Transverse colon (tissue), 4 donors: ENCODE data around the gene LNX2. TPM values are rescaled to one million over a fixed set of nuclear protein-coding genes. Genes with fewer than 3 reads are reported as not detected.
A peak's percentile ranks its signal among the peaks of the same experiment; 100 is the strongest.

Experiments
- DNase-seq: peaks from one replicate; pipeline ENCODE4 v3.0.0-alpha.2; 2019
- H3K27ac ChIP-seq, 4 donors: fragments of 200-600 bp; sonication (generic); 2 replicates each; pipeline ENCODE4 v1.5.1; 2016 to 2018; ENCODE audit warnings: inconsistent platforms in 4 of 4
- H3K27me3 ChIP-seq: fragments of 200-600 bp; sonication (generic); 2 replicates; pipeline ENCODE4 v1.5.1; 2017; ENCODE audit warnings: inconsistent platforms
- H3K36me3 ChIP-seq, 4 donors: fragments of 200-600 bp; sonication (generic); 2 replicates each; pipeline ENCODE4 v1.5.1; 2017 to 2019; ENCODE audit warnings: inconsistent platforms in 4 of 4
- H3K4me1 ChIP-seq, 4 donors: fragments of 200-600 bp; sonication (generic); 2 replicates each; pipeline ENCODE4 v1.5.1; 2017 to 2020; ENCODE audit warnings: inconsistent platforms in 4 of 4
- H3K4me3 ChIP-seq, 4 donors: fragments of 200-600 bp; sonication (generic); 1 replicate in 1 of 4; 2 replicates in 3 of 4; pipeline versions ENCODE4 v1.5.1 to v1.6.1; 2017 to 2019; ENCODE audit warnings: inconsistent platforms in 4 of 4
- H3K9me3 ChIP-seq, 2 donors: fragments of 200-600 bp; sonication (generic); 2 replicates each; pipeline ENCODE4 v1.5.1; 2017 to 2019; ENCODE audit warnings: inconsistent platforms in 2 of 2
- CTCF ChIP-seq, 5 experiments: fragments of 200-600 bp in 3 of 5; fragments of 450-650 bp in 2 of 5; sonication (generic) in 3 of 5; IDR thresholded peaks; 1 replicate in 2 of 5; 2 replicates in 3 of 5; pipeline ENCODE4 v1.5.1; 2016 to 2017; ENCODE audit warnings: antibody characterized with exemption in 5 of 5, inconsistent platforms in 3 of 5, mild to moderate bottlenecking in 2 of 5, moderate library complexity in 1 of 5
- EP300 ChIP-seq: sonication (generic); formaldehyde crosslinking; IDR thresholded peaks from one replicate; pipeline ENCODE4 v1.6.1; 2017; ENCODE audit warnings: antibody characterized with exemption, low read depth
- POLR2A ChIP-seq: fragments of 450-650 bp; IDR thresholded peaks from one replicate; pipeline ENCODE4 v1.6.1; 2016; ENCODE audit warnings: antibody characterized with exemption, mild to moderate bottlenecking, moderate library complexity
- POLR2AphosphoS5 ChIP-seq, 3 donors: sonication (generic); formaldehyde crosslinking; IDR thresholded peaks; one replicate each; pipeline ENCODE4 v1.6.1; 2016; ENCODE audit warnings: antibody characterized with exemption in 3 of 3
- WGBS, 2 donors: methylation state at CpG; one replicate each; pipeline ENCODE4 v1.1.5; 2018; ENCODE audit warnings: low coverage in 1 of 2; 5-methylcytosine and 5-hydroxymethylcytosine counted together
- in situ Hi-C, 4 donors: fragments of 200-750 bp; cut with MboI; loops; one replicate each; pipeline versions ENCODE4 v1.15.0 to v1.15.1; 2017; ENCODE audit warnings: low sequenced_read_pairs in 3 of 4, low pct_ligation_motif_present in 1 of 4, low pct_unique_long_range_greater_than_20kb in 1 of 4
- intact Hi-C: fragments of 100-400 bp; cut with DNase I; formaldehyde crosslinking; loops from one replicate; pipeline ENCODE4 v1.15.1; 2023; ENCODE audit warnings: low total_unique reads
- total RNA-seq, 4 donors: library from RNA; depleted of rRNA; stranded (reverse); fragments of >200 nt; gene quantifications; one replicate each; pipeline ENCODE4 v1.1.0, GENCODE V29; 2016

The LNX2 gene
- total RNA-seq, 4 donors from 2014 or later = 1.8 to 29.6 (median 18.9) TPM

GRCh38 chr13:27624071-27624470 lies 3.7 kb upstream of the LNX2 start:
- Histone ChIP-seq H3K9me3 (no peaks in the 10 kb centered on the region), H3K4me1 (peaks cover 8 to 46% (median 22%) of the 10 kb centered on the region in 4 donors), H3K27me3 (no peaks in the 10 kb centered on the region), H3K4me3 (no peak overlapping the region), H3K27ac (no peak overlapping the region), H3K36me3 (no peaks in the 10 kb centered on the region)
- TF ChIP-seq POLR2AphosphoS5 (IDR thresholded peaks at IDR 0.05) (no peak), CTCF (IDR thresholded peaks at IDR 0.05) (no peak), POLR2A (no peak), EP300 (no peak)
- 95 to 97% methylated on average over 3 of the region's 3 CpGs for WGBS, 2 donors
- DNase-seq = no peak
- intact Hi-C loops (no loop called here), in situ Hi-C loops (no loop called here)

GRCh38 chr13:27622881-27623280 lies 2.6 kb upstream of the LNX2 start:
- TF ChIP-seq POLR2AphosphoS5 (IDR thresholded peaks at IDR 0.05) = no peak
- no peak for TF ChIP-seq POLR2A
- no peak for TF ChIP-seq EP300
- no peak for TF ChIP-seq CTCF (IDR thresholded peaks at IDR 0.05)
- in situ Hi-C loops = no loop called here
- intact Hi-C loops = no loop called here
- no peak overlapping the region for H3K27ac ChIP-seq
- H3K4me1 ChIP-seq = peaks cover 8 to 58% (median 30%) of the 10 kb centered on the region in 4 donors
- DNase-seq = no peak
- no peaks in the 10 kb centered on the region for H3K27me3 ChIP-seq
- H3K9me3 ChIP-seq = no peaks in the 10 kb centered on the region
- H3K4me3 ChIP-seq = peak overlapping the region in 1 of 4 donors; percentile 98
- H3K36me3 ChIP-seq = no peaks in the 10 kb centered on the region
- WGBS, 2 donors = 69 to 84% methylated on average over 5 to 7 of the region's 7 CpGs

GRCh38 chr13:27622102-27622820 lies 1.9 kb upstream of the LNX2 start:
- WGBS, 2 donors = 7 to 17% methylated on average over 6 to 13 of the region's 13 CpGs
- no peaks in the 10 kb centered on the region for H3K27me3 ChIP-seq

More at GRCh38 chr13:27622102-27622820, 1.9 kb upstream of the LNX2 start:
- H3K4me1 ChIP-seq = peaks cover 8 to 64% (median 30%) of the 10 kb centered on the region in 4 donors
- intact Hi-C loops = no loop called here
- in situ Hi-C loops = no loop called here
- H3K27ac ChIP-seq = peak overlapping the region; percentile 99
- peak overlapping the region; percentile 73 to 98 (median 94) for H3K4me3 ChIP-seq
- H3K36me3 ChIP-seq = no peaks in the 10 kb centered on the region
- DNase-seq = peak; percentile 35
- TF ChIP-seq CTCF (IDR thresholded peaks at IDR 0.05) (peak in 3 of 5 experiments; percentile 21 to 45 (median 24)), POLR2AphosphoS5 (IDR thresholded peaks at IDR 0.05) (no peak)
- no peaks in the 10 kb centered on the region for H3K9me3 ChIP-seq
